NT2/D1 (cell line): ENCODE measurements around the gene TSPAN1.

Experiments
- SUZ12 ChIP-seq: IDR thresholded peaks from 2 replicates; pipeline ENCODE4 v1.6.1; 2011; ENCODE audit not compliant: insufficient read length, insufficient read depth; ENCODE audit errors: extremely low read depth
- YY1 ChIP-seq: IDR thresholded peaks from 2 replicates; pipeline ENCODE4 v1.6.1; 2011; ENCODE audit not compliant: insufficient read length, insufficient read depth
- ZNF274 ChIP-seq: IDR thresholded peaks from 2 replicates; pipeline ENCODE4 v1.6.1; 2011; ENCODE audit warnings: mild to moderate bottlenecking, low read depth, low read length

DNA sequence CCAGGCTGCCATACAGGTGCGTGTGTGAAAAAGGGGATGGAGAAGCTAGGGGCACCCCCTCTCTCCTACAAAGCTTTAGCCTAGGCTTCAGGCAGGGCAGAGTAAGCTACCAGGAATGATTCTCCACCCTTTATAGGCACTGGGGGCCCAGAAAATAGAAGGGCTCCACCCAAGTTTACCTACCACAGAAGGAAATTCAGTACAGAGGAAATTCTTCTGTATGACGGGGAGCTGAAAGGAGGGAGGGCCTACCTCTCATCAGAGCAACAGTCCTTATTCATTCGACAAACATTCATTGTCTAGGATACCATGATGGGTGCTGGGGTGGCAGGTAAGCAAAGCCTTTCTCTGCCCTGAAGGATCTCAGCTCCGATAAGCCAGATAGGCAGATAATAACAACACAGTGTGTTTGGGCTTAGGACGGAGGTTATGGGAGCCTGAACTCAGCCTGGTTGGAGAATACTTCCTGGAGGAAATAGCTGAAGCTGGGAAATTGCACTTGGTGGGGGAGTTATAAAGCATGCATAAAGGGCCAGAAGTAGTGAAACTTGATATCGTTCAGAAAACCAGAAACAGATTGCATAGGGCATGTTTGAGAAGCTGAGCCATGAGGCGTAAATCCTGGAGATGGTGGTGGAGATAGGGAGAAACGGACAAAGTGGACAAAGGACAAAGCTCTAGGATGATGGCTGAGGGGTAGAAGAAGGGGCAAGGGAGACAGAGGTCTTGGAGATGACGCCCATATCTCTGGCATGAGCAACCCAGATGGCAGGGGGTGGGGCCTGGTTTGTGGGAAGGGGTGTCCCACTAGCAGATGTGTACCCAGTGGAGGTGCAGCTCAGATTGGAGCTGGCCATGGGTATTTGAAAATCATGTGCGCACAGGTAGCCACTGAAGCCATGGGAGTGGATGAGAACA lies 6.7 kb downstream of the TSPAN1 start:
- TF ChIP-seq SUZ12 (no peak), YY1 (no peak), ZNF274 (no peak)
